Fibroblast of skin of abdomen (primary cell): ENCODE data around the gene CRYBG3.
A peak's percentile ranks its signal among the peaks of the same experiment; 100 is the strongest.

Source experiments
- DNase-seq: peaks from one replicate; pipeline ENCODE4 v3.0.0-alpha.2; 2013

CRYBG3 gene

GRCh38 chr3:97838393-97838792 is 16.6 kb downstream of the CRYBG3 start:
- no peak for DNase-seq

- no peak for DNase-seq
Measured at GRCh38 chr3:97839944-97840343, 18.1 kb downstream of the CRYBG3 start.

GRCh38 chr3:97841304-97841703 is 19.5 kb downstream of the CRYBG3 start:
- no peak for DNase-seq

GRCh38 chr3:97841956-97842355 is 20.1 kb downstream of the CRYBG3 start:
- DNase-seq, result no peak

GRCh38 chr3:97848779-97849178 is 27.0 kb downstream of the CRYBG3 start:
- DNase-seq, result no peak

- no peak for DNase-seq
Measured at GRCh38 chr3:97857401-97857800, 35.6 kb downstream of the CRYBG3 start.

GRCh38 chr3:97860364-97860763 is 38.6 kb downstream of the CRYBG3 start:
- DNase-seq, result no peak

- DNase-seq, result no peak
Measured at GRCh38 chr3:97862582-97862981, 40.8 kb downstream of the CRYBG3 start.

GRCh38 chr3:97863031-97863430 is 41.2 kb downstream of the CRYBG3 start:
- no peak for DNase-seq

GRCh38 chr3:97863775-97864174 is 42.0 kb downstream of the CRYBG3 start:
- no peak for DNase-seq

- DNase-seq, result peak; percentile 64
Measured at GRCh38 chr3:97871186-97871585, 49.4 kb downstream of the CRYBG3 start.

- DNase-seq, result peak; percentile 95
Measured at GRCh38 chr3:97871801-97872524, 50.2 kb downstream of the CRYBG3 start.

GRCh38 chr3:97872525-97873042 is 50.8 kb downstream of the CRYBG3 start:
- DNase-seq, result no peak

- DNase-seq, result peak; percentile 39
Measured at GRCh38 chr3:97880267-97880666, 58.5 kb downstream of the CRYBG3 start.

- peak; percentile 76 for DNase-seq
Measured at GRCh38 chr3:97882975-97883598, 61.3 kb downstream of the CRYBG3 start.

- no peak for DNase-seq
Measured at GRCh38 chr3:97883736-97884135, 61.9 kb downstream of the CRYBG3 start.

- no peak for DNase-seq
Measured at GRCh38 chr3:97884586-97885123, 62.8 kb downstream of the CRYBG3 start.

GRCh38 chr3:97885931-97886824 is 64.4 kb downstream of the CRYBG3 start:
- no peak for DNase-seq

- no peak for DNase-seq
Measured at GRCh38 chr3:97889814-97890213, 68.0 kb downstream of the CRYBG3 start.

- no peak for DNase-seq
Measured at GRCh38 chr3:97892852-97893251, 71.0 kb downstream of the CRYBG3 start.

GRCh38 chr3:97895216-97895615 is 73.4 kb downstream of the CRYBG3 start:
- DNase-seq, result no peak

- DNase-seq, result no peak
Measured at GRCh38 chr3:97896129-97896528, 74.3 kb downstream of the CRYBG3 start.

GRCh38 chr3:97896547-97896946 is 74.7 kb downstream of the CRYBG3 start:
- no peak for DNase-seq
